Measurements from ENCODE around the gene FAM110A.

DNA sequence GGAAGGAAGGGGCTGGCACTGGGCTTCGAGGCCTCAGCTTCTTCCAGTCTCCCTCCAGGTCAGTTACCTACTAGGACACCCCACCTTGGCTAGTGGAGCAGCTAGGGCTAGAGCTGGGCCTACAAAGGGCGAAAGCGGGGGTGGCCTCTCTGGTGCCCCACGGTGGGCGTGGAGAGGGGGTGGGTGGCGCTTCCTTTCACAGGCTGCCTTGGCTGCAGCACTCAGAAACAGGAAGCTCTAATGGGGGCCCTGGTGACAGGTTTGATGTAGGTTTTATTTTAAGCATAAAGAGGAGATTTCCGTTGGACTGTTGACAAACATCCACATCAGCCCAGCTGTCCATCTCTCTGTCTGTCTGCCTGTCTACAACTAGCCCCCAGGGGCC, 13.4 kb downstream of the FAM110A start:
- TF ChIP-seq EZH2phosphoT487 (IDR thresholded peaks at IDR 0.05; ENCODE audit: borderline replicate concordance) = no peak
- TF ChIP-seq, protein P1, sequence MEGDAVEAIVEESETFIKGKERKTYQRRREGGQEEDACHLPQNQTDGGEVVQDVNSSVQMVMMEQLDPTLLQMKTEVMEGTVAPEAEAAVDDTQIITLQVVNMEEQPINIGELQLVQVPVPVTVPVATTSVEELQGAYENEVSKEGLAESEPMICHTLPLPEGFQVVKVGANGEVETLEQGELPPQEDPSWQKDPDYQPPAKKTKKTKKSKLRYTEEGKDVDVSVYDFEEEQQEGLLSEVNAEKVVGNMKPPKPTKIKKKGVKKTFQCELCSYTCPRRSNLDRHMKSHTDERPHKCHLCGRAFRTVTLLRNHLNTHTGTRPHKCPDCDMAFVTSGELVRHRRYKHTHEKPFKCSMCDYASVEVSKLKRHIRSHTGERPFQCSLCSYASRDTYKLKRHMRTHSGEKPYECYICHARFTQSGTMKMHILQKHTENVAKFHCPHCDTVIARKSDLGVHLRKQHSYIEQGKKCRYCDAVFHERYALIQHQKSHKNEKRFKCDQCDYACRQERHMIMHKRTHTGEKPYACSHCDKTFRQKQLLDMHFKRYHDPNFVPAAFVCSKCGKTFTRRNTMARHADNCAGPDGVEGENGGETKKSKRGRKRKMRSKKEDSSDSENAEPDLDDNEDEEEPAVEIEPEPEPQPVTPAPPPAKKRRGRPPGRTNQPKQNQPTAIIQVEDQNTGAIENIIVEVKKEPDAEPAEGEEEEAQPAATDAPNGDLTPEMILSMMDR (conservative IDR thresholded peaks at IDR 0.05; ENCODE audit: low read length) = no peak
